ENCODE measurements around the gene GREB1.

- no peak for TF ChIP-seq CTCF (conservative IDR thresholded peaks at IDR 0.05; ENCODE audit: low read depth, low read length)
- TF ChIP-seq EZH2 (IDR thresholded peaks at IDR 0.05; ENCODE audit: low read length, unreplicated experiment): no peak
Observed at GRCh38 chr2:11488809-11489208, 45.0 kb upstream of the GREB1 start.
